Smooth muscle cell of the brain vasculature (primary cell): ENCODE measurements around the gene GJA4.
A peak's percentile ranks its signal among the peaks of the same experiment; 100 is the strongest.
"Not testable (repeated sequence)": the region's sequence is repeated elsewhere in the genome, so short reads cannot be mapped to it uniquely, and the experiment has no call there.

ENCODE experiments used
- DNase-seq: peaks from one replicate; pipeline ENCODE4 v3.0.0-alpha.2; 2012; ENCODE audit warnings: low read depth, low spot score

The GJA4 gene

DNA sequence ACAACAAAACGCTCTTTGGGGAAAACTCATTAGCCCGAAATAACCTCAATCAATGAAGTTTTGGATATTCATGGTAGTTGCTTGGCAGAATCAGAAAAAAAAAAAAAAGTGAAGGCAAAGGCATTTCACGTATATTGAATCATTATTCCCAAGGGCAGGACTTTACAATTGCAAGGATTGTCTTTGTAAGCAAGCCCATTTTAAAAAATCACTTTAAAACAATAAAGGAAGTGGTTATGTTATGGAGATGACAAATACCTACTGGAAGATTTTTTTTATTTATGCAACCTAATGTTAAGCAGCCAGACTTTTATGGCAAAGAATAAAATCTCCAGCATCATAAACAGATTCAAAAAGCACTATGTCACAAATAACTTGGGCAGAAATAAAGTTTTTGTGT, 23.9 kb upstream of the GJA4 start:
- no peak for DNase-seq

DNA sequence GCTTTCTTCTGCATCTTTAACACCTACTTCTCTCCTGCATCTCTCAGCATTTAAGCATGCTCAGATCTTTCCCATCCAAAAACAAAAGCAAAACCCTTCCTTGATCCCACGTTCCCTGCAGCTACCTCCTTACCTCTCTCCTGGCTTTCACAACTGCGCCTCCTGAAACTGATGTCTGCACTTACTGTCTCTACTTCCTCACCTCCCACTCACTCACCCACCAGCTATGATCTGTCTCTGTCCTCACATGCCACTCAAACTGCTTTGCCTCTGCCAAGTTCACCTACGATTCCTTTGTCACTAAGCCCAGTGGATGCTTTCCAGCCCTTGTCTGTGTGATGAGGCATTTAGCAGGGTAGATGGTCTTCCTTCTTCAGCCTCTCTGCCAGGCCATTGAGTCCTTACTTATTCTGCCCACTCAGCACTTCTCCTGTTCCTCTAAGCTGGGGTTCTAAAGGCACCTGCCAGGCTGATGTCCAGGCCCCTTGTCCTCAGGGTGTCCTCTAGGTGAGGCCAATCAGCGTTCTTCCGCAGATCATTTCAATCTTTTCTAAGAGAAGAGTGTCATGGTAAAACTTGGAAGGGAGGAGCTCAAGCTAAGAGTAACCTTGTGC, 21.8 kb upstream of the GJA4 start:
- no peak for DNase-seq

DNA sequence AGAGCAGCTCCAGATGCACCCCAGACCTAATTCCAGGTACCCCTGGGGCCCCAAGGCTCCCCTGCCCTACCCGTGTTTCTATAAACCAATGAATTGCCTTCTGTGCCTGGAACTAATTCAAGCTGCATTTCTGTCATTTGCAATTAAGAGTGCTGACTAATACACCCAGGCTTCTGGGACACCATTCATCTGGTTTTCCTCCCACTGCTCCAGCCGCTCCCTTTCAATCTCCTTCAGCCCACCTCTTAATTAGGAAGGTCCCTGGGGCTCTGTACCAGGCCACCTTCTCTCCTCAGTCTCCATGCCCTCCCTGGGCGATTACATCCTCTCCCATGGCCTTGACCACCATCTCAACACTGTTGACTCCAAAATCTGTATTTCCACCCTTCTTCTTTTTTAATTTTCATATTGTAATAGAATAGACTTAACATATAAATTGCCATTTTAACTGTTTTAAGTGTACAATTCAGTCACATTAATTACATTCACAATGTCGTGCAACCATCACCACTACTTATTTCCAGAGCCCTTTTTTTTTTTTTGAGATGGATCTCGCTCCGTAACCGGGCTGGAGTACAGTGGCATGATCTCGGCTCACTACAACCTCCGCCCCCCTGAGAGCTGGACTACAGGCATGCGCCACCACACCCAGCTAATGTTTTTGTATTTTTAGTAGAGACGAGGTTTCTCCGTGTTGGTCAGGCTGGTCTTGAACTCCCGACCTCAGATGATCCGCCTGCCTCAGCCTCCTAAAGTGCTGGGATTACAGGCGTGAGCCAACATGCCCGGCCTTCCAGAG, 21.0 kb upstream of the GJA4 start:
- DNase-seq = no peak

DNA sequence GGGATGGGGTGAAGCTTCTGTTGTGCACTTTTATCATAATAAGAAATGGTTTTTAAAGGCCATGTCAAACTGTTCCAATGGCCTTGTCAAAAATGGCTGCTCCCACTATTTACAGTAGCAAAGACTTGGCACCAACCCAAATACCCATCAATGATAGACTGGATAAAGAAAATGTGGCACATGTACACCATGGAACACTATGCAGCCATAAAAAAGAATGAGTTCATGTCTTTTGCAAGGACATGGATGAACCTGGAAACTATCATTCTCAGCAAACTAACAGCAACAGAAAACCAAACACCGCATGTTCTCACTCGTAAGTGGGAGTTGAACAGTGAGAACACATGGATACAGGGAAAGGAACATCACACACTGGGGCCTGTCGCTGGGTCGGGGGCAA, 19.7 kb upstream of the GJA4 start:
- DNase-seq = not testable (repeated sequence)

DNA sequence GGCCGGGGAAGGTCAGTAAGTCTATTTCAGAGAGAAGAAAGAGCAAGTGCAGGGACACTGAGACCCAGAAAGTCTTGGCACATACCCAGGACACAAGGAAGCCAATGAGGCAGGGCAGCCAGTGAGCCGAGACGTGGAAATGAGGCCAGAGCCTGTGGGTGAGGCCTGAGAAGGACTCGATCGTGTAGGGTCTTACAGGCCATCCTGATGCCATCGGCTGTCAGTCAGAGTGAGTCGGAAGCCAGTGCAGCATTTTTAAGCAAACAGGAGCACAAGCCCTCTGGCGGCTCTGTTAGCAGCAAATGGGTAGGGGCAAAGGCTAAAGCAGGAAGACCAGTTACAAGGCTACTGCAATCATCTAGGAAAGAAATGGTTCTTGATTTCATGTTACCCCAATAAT, 17.8 kb upstream of the GJA4 start:
- DNase-seq = no peak

DNA sequence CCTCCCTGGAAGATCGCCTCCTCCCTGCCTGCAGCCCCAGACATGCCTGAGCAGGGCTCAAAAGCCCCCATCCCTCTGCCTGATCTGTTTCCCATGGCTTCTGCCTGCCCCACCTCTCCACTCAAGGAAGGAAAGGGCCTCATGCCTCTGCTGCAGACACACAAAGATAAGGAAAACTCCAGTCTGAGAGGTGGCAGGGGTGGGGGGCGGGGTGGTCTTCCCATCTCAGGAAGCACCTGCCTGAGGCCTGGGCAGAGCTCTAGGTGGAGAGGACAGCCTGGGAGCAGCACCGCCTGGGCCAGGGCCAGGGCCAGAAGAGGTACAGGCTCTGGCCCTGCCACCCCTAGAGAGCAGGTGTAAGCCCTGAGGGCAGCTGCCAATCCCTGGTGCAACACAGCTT, 15.9 kb upstream of the GJA4 start:
- no peak for DNase-seq

DNA sequence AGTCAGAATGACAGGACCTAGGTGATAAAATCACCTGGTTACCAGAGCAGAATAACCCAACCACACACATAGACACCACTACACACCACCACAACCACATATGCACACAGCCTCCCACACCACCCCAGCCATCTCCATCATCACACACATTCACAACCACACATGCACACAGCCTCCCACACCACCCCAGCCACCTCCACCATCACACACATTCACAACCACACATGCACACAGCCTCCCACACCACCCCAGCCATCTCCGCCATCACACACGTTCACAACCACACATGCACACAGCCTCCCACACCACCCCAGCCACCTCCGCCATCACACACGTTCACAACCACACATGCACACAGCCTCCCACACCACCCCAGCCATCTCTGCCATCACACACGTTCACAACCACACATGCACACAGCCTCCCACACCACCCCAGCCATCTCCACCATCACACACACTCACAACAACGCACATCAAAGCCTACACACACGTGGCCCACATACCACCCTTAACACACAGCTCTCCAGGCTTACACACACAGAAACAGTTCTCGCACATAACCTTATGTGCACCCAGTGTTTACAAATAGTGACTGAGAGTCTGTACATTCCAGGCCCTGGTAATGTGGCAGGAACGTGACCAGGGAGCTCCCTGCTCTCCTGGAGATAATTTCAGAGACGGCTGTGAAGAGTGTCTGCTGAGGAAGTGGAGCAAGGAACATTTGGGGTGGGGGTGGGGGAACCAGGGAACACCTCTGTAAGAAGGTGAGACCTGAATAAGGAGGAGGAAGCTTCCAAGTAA, 15.1 kb upstream of the GJA4 start:
- no peak for DNase-seq

DNA sequence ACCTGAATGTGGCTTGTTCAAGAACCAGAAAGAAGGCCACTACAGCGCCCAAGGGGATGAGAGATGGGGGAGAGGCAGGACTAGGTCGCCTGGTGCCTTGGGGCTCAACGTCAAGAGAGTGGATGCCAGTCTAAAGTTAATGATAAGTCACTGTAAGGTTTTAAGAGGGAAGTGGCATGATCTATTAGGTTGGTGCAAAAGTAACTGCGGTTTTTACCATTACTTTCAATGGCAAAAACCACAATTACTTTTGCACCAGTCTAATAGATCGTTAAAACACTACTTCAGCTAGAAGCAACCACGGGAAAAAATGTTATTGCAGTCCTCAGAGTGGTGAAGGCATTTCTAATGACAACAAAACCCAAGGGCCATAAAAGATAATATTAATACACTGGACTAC, 14.4 kb upstream of the GJA4 start:
- no peak for DNase-seq

DNA sequence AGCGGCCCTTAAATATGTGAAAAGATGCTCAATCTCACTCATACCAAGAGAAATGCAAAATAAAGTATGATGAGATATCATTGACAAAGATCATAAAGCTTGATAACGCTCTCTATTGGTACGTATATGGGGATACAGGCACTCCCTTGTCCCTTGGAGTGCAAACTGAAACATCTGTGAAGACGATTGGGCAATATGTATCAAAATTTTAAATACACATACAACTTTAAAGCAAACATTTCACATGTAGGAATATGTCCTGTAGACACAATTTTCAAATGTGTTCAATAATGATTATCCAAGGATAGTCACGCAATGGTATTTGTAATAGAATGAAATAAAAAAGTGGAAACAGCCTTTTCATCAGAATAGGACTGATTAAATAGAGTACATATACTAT, 13.8 kb upstream of the GJA4 start:
- DNase-seq = no peak

DNA sequence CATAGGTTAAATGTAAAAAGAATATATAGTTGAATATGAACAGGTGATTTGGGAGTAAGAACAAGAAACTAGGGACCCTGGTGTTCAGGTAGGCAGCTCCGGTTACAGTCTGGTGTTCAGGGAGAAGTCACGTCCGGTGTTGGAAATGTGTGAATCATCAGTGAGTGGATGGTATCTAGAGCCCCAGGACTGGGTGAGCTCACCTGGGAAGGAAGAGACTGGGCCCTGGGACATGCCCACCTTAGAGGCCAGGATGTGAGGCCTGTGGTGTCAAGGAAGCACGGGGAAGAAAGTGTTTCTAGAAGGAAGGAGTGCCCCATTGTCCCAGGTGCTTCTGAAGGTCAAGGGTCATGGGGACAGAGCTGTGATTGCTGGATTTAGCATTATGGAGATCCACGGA, 13.3 kb upstream of the GJA4 start:
- no peak for DNase-seq

DNA sequence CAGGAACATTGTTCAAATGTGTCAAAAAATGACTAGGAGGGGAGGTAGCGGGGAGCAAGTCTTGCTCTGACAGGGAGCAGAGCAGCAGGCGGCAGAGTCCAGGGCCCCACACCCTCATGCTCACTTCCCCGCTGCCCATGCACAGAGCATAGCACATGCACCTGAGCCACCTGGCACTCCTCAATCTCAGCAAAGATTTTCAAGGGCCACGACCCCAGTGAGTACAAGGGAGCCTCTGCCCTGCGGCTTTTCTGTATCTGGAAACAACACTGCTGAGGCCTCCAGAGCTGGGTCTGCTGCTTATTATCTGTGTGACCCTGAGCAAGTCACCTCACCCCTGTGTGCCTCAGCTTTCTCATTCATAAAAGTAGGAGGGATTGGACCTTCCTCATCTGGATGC, 12.8 kb upstream of the GJA4 start:
- no peak for DNase-seq

DNA sequence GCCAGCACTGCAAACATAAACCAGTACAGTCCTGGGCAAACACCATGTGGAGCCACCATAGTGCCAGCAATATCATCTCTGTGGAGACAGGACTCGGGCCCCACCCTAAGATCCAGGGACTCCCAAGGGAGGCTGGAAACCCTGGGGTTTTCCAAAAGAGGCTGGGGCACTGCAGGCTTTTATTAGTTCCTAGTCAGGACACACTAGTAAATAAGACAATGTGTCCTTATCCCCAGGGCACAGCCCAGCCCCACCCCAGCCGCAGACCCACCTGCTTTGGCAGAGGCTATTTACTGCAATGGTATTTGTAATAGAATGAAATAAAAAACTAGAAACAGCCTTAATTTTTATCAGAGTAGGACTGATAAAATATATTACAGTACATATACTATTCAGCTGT, 12.3 kb upstream of the GJA4 start:
- DNase-seq = no peak

DNA sequence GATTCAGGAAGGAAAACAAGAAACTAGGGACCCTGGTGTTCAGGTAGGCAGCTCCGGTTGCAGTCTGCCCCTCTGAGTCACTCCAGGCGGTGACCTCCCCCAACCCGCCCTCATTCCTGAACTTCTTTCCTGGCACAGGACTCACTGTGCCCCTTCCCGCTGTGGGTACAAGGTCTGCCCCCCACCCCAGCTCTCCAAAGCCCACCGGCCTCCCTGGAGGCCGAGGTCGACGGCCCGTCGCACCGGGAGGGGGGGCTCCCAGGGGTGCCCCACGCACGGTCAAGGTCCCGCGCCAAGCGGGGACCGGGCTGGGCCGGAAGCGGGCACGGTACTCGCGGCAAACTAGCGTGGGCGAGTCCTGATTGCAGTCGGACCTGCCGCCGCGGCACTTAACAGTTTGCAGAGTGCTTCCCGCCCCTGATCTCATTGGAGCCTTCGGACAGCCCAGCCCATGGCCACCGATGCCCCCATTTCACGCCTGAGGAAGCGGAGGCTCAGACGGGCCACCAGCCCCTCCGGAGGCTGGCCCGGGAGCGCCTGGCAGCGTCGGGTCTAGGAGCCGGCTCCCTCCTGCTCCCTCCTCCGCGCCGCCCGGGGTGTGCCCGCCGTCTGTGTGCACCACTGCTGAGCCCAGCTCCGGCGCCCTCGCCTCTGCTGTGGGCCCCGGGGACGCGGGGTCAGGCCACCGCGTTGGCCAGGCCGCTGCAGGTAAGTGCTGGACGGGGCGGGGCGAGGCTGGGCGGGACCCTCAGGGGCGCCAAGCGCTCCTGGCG, 11.5 kb upstream of the GJA4 start, which contains the start of gene GJB3:
TSS of gene GJB3 (plus strand) at position 144 of the 773 bp plus-strand sequence. CDS start 3,549 bp downstream, outside the sequence.
- DNase-seq = no peak

DNA sequence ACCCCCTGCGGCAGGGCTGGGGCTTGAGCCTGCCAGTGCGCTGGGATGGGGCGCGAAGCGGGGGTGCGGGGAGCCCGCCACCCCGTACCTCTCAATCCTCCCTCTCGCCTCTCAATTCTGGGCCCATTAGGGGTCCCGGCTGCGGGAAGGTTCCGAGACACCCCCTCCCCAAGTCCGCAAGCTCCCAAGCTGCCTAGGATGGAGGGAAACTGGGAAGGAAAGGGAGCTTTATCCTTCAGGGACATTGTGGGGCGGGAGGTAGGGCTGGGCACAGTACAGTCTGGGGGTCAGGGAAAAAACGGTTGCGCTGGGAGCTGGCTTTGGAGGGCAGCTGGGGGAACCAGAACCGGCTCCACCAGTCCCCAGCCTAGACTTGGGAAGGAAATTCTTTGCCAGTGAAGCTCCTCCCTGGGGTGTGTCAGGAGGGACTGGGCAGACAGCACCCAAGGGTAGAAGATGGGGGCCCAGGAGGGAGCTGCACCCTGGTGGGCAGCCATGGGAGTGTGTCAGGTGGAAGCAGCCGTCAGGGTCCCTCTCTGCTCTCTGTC, 10.9 kb upstream of the GJA4 start:
- DNase-seq = no peak

DNA sequence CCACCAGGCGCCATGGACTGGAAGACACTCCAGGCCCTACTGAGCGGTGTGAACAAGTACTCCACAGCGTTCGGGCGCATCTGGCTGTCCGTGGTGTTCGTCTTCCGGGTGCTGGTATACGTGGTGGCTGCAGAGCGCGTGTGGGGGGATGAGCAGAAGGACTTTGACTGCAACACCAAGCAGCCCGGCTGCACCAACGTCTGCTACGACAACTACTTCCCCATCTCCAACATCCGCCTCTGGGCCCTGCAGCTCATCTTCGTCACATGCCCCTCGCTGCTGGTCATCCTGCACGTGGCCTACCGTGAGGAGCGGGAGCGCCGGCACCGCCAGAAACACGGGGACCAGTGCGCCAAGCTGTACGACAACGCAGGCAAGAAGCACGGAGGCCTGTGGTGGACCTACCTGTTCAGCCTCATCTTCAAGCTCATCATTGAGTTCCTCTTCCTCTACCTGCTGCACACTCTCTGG, 8.0 kb upstream of the GJA4 start:
- DNase-seq = no peak

DNA sequence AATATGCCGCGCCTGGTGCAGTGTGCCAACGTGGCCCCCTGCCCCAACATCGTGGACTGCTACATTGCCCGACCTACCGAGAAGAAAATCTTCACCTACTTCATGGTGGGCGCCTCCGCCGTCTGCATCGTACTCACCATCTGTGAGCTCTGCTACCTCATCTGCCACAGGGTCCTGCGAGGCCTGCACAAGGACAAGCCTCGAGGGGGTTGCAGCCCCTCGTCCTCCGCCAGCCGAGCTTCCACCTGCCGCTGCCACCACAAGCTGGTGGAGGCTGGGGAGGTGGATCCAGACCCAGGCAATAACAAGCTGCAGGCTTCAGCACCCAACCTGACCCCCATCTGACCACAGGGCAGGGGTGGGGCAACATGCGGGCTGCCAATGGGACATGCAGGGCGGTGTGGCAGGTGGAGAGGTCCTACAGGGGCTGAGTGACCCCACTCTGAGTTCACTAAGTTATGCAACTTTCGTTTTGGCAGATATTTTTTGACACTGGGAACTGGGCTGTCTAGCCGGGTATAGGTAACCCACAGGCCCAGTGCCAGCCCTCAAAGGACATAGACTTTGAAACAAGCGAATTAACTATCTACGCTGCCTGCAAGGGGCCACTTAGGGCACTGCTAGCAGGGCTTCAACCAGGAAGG, 7.4 kb upstream of the GJA4 start:
- no peak for DNase-seq

DNA sequence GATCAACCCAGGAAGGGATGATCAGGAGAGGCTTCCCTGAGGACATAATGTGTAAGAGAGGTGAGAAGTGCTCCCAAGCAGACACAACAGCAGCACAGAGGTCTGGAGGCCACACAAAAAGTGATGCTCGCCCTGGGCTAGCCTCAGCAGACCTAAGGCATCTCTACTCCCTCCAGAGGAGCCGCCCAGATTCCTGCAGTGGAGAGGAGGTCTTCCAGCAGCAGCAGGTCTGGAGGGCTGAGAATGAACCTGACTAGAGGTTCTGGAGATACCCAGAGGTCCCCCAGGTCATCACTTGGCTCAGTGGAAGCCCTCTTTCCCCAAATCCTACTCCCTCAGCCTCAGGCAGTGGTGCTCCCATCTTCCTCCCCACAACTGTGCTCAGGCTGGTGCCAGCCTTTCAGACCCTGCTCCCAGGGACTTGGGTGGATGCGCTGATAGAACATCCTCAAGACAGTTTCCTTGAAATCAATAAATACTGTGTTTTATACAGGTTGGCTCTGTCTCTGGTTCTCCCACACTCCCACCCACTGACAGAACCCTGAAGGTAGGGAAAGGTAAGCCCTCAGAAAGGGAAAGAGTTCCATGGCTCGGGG, 6.8 kb upstream of the GJA4 start:
- no peak for DNase-seq

DNA sequence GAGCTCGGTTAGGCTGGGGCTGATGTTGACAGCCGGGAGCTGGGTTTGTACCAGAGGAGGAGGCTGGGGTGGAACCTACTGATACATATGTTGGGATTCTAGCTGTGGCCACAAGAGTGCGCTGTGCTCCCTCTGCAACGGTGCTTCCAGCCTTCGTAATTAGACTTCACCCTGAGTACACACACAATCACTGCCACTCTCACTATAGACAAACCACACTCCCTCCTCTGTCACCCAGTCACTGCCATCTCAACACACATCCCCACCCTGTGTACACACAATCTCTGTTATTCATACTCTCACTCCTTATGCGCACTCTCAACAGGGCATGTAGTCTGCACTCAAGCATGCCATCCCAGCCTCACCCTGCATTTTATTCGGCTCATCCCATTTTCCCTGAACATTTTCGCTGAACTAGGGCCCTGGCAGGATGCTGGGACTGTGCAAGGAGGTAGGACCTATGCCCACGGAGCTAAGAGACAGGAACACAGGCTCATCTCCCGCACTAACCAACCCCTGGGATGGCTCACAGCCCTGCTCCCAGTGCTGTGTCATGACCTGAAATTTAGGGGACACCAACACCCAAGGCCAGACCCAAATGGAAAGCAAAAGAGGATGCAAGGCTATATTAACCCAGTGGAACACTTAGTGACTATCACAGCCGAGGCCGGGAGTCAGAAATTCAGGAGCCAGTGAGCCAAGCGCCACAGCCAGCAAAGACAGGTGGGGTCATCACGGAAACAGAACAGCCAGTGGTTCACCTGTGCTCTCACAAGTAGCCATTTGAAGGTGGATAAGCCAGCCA, 6.1 kb upstream of the GJA4 start:
- DNase-seq = peak; percentile 29
